Neural progenitor cell (in vitro differentiated cells): ENCODE data around the gene PRPF38A. TPM values are rescaled to one million over a fixed set of nuclear protein-coding genes. Genes with fewer than 3 reads are reported as not detected.

Experiments used
- DNase-seq: peaks from one replicate; pipeline ENCODE4 v3.0.0-alpha.2; 2016; ENCODE audit warnings: low spot score
- H2AFZ ChIP-seq: fragments of 200-600 bp; sonication (generic); replicated peaks from 2 replicates; pipeline ENCODE4 v1.6.1; 2016; ENCODE audit warnings: antibody characterized with exemption
- H3F3A ChIP-seq: fragments of 200-600 bp; sonication (generic); 2 replicates; pipeline ENCODE4 v1.6.1; 2016; ENCODE audit warnings: antibody characterized with exemption, low read depth
- H3K27ac ChIP-seq: fragments of 200-600 bp; sonication (generic); 2 replicates; pipeline ENCODE4 v1.5.1; 2016; ENCODE audit warnings: mild to moderate bottlenecking
- H3K27me3 ChIP-seq: fragments of 200-600 bp; sonication (generic); 2 replicates; pipeline ENCODE4 v1.6.1; 2016; ENCODE audit warnings: mild to moderate bottlenecking, moderate library complexity
- H3K36me3 ChIP-seq: fragments of 200-600 bp; sonication (generic); 2 replicates; pipeline ENCODE4 v1.5.1; 2016
- H3K4me1 ChIP-seq: fragments of 200-600 bp; sonication (generic); 2 replicates; pipeline ENCODE4 v1.6.1; 2016; ENCODE audit warnings: mixed run types
- H3K4me2 ChIP-seq: fragments of 200-600 bp; sonication (generic); 2 replicates; pipeline ENCODE4 v1.6.1; 2016
- H3K4me3 ChIP-seq: fragments of 200-600 bp; sonication (generic); 2 replicates; pipeline ENCODE4 v1.5.1; 2016
- H3K79me2 ChIP-seq: fragments of 200-600 bp; sonication (generic); 2 replicates; pipeline ENCODE4 v1.6.1; 2016; ENCODE audit warnings: low read depth
- H3K9ac ChIP-seq: fragments of 200-600 bp; sonication (generic); 2 replicates; pipeline ENCODE4 v1.6.1; 2016
- H3K9me3 ChIP-seq: fragments of 200-600 bp; sonication (generic); 2 replicates; pipeline ENCODE4 v1.5.1; 2016; ENCODE audit warnings: low read depth
- H4K20me1 ChIP-seq: fragments of 200-600 bp; sonication (generic); 2 replicates; pipeline ENCODE4 v1.6.1; 2016; ENCODE audit warnings: low read depth
- H3K27ac Mint-ChIP-seq: 3 replicates; pipeline ENCODE4 v1.8.0; 2021; ENCODE audit warnings: mixed read lengths
- H3K27me3 Mint-ChIP-seq: 2 replicates; pipeline ENCODE4 v1.8.0; 2022; ENCODE audit warnings: low read depth, mild to moderate bottlenecking, inconsistent platforms, moderate library complexity, mixed read lengths; ENCODE audit not compliant: insufficient read depth
- H3K36me3 Mint-ChIP-seq: 3 replicates; pipeline ENCODE4 v1.8.0; 2021; ENCODE audit warnings: mixed read lengths
- H3K4me1 Mint-ChIP-seq: 3 replicates; pipeline ENCODE4 v1.8.0; 2021; ENCODE audit warnings: mixed read lengths
- H3K4me3 Mint-ChIP-seq: 3 replicates; pipeline ENCODE4 v1.8.0; 2021; ENCODE audit warnings: mild to moderate bottlenecking, moderate library complexity, mixed read lengths
- H3K9me3 Mint-ChIP-seq: 3 replicates; pipeline ENCODE4 v1.8.0; 2020; ENCODE audit warnings: mixed read lengths
- EZH2 ChIP-seq: fragments of 200-600 bp; sonication (generic); IDR thresholded peaks from 2 replicates; pipeline ENCODE4 v1.6.1; 2017; ENCODE audit warnings: antibody characterized with exemption, mild to moderate bottlenecking, moderate library complexity
- EZH2phosphoT487 ChIP-seq: fragments of 200-600 bp; sonication (generic); IDR thresholded peaks from 2 replicates; pipeline ENCODE4 v1.6.1; 2017; ENCODE audit warnings: antibody characterized with exemption
- total RNA-seq: library from RNA; depleted of rRNA; stranded (reverse); fragments of >200 nt; gene quantifications from 2 replicates; pipeline ENCODE4 v1.2.3, GENCODE V29; 2015; ENCODE audit warnings: low replicate concordance
- TF ChIP-seq, protein P1 (sequence below): fragments of 200-600 bp; sonication (generic); IDR thresholded peaks from 2 replicates; pipeline ENCODE4 v1.5.1; 2017; ENCODE audit warnings: antibody characterized with exemption, mild to moderate bottlenecking

The PRPF38A gene, protein sequence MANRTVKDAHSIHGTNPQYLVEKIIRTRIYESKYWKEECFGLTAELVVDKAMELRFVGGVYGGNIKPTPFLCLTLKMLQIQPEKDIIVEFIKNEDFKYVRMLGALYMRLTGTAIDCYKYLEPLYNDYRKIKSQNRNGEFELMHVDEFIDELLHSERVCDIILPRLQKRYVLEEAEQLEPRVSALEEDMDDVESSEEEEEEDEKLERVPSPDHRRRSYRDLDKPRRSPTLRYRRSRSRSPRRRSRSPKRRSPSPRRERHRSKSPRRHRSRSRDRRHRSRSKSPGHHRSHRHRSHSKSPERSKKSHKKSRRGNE
- 37.4 and 45.9 TPM in 2 replicates for total RNA-seq

DNA sequence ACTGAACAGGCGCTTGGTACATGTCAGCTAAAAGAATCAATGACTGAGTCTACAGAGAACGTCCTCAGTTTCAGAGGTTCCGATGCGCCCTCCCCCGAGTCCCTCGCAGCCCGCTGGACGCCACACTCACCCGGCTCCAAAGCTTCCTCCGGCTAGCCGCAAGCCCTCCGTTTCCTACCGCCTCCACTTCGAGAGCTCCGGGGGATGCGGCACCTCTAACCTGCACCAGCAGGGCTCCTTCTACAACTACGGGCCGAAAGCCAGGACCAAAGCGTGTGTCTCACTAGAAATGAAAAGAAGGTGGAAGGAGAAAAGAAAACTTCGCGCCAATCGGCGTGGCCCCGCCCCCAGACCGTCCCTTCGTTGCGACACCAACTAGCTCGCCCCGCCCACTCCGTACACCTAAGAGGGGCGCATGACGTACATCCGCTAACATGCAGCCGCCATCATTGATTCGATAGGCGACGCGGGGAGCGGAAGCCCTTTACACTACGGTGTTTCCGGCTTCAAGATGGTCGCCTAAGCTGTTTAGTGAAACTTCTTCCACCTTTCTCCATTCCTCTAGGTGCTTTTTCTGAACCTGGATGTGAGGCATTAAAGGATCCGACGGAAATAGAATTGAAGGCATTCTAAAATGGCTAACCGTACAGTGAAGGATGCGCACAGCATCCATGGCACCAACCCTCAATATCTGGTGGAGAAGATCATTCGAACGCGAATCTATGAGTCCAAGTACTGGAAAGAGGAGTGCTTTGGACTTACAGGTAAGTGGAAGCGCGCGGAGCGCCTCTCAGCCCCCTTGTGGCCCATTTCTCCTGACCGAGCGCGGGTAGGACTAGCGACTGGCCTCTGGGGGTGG lies at the start of gene PRPF38A, which contains the start of gene ORC1:
TSS of gene PRPF38A (plus strand) at position 487 of the 859 bp plus-strand sequence. CDS start at position 635, 148 bp downstream.
TSS of gene ORC1 (minus strand) at position 308 of the 859 bp plus-strand sequence. CDS start 2,200 bp downstream, outside the sequence.
- H3K27me3 Mint-ChIP-seq, result peaks cover 2% of the 10 kb centered on the region
- peaks cover 28% of the 10 kb centered on the region for H3K36me3 Mint-ChIP-seq
- Histone ChIP-seq H3K27me3 (no peaks in the 10 kb centered on the region), H3K27ac (peak within 1 kb of the TSS; percentile 92), H3K79me2 (peaks cover 84% of the 10 kb centered on the region), H4K20me1 (peaks cover 13% of the 10 kb centered on the region), H3K36me3 (peaks cover 14% of the 10 kb centered on the region), H3K4me2 (peak within 1 kb of the TSS; percentile 95), H3K9me3 (no peaks in the 10 kb centered on the region), H2AFZ (peak within 1 kb of the TSS; percentile 96), H3K4me1 (peaks cover 23% of the 10 kb centered on the region), H3K4me3 (peak within 1 kb of the TSS; percentile 84), H3K9ac (peak within 1 kb of the TSS; percentile 92), H3F3A (peaks cover 8% of the 10 kb centered on the region)
- TF ChIP-seq EZH2phosphoT487 (no peak), EZH2 (no peak)
- TF ChIP-seq, protein P1, sequence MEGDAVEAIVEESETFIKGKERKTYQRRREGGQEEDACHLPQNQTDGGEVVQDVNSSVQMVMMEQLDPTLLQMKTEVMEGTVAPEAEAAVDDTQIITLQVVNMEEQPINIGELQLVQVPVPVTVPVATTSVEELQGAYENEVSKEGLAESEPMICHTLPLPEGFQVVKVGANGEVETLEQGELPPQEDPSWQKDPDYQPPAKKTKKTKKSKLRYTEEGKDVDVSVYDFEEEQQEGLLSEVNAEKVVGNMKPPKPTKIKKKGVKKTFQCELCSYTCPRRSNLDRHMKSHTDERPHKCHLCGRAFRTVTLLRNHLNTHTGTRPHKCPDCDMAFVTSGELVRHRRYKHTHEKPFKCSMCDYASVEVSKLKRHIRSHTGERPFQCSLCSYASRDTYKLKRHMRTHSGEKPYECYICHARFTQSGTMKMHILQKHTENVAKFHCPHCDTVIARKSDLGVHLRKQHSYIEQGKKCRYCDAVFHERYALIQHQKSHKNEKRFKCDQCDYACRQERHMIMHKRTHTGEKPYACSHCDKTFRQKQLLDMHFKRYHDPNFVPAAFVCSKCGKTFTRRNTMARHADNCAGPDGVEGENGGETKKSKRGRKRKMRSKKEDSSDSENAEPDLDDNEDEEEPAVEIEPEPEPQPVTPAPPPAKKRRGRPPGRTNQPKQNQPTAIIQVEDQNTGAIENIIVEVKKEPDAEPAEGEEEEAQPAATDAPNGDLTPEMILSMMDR, result peak; percentile 60
- peak; percentile 100 for DNase-seq
- H3K4me1 Mint-ChIP-seq, result peaks cover 30% of the 10 kb centered on the region
- peak within 1 kb of the TSS; percentile 100 for H3K4me3 Mint-ChIP-seq
- H3K27ac Mint-ChIP-seq, result peak within 1 kb of the TSS; percentile 98
- H3K9me3 Mint-ChIP-seq, result no peaks in the 10 kb centered on the region

DNA sequence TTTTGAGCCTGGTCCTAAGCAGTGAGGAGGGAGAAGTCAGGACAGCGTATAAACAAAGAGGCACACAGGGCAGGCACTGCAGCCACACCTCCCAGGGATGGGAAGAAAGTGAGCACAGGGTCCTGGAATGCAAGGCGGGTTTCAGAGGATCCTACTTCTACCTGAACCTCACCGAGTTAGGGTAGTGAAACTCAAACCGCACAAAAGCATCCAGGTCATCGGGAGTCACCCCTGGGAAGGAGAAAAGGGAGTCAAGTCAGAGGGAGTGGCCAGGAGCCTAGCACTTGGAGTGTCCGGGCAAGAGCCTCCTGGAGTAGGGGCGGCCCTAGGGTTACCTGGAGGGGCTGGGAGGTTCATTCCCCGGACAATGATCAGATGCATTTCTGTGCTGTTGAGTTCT lies 49.0 kb upstream of the PRPF38A start:
- no peaks in the 10 kb centered on the region for H3K36me3 ChIP-seq
- H3K27ac Mint-ChIP-seq, result no peak overlapping the region
- peaks cover 41% of the 10 kb centered on the region for H3K36me3 Mint-ChIP-seq

DNA sequence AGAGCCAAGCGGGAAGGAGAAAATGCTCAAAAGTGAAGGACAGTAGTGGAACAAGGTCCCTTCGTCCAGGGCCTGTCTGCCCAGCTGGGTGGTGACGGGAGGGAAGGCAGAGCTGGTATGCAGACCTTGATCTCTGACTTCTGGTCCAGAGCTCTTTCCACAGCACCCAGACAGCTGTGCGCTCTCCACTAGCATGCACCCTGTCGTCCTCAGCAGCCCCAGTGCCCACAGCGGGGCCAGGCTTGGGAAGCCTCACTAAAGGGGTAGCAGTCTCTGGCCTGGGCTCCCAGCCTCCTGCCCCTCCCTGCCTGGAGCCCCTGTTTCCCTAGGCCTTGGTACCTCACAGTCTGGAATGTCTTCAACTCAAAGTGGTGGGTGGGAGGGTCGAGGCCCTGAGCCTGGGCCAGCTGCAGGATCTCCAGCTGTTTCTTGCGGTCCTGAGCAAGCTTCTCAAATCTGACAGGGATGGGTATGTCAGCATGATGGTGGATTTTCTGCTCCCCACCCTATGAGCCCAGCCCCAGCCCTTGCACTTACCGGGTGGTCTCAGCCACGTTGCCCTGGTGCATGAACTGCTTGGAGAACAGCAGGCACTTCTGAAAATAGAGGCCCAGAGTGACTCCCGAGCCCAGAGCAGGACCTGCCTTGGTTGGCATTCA lies 48.4 kb upstream of the PRPF38A start:
- peak overlapping the region; percentile 55 for H3K4me3 Mint-ChIP-seq
- H3K36me3 ChIP-seq, result no peaks in the 10 kb centered on the region
- H3F3A ChIP-seq, result peaks cover 16% of the 10 kb centered on the region
- no peak overlapping the region for H3K4me3 ChIP-seq
- H3K4me1 ChIP-seq, result peaks cover 11% of the 10 kb centered on the region
- TF ChIP-seq EZH2, result no peak
- TF ChIP-seq, protein P1, result no peak
- TF ChIP-seq EZH2phosphoT487, result no peak
- no peaks in the 10 kb centered on the region for H3K79me2 ChIP-seq
- H3K27me3 Mint-ChIP-seq, result peaks cover 13% of the 10 kb centered on the region
- no peak for DNase-seq
- no peak overlapping the region for H3K9ac ChIP-seq
- H3K9me3 Mint-ChIP-seq, result no peaks in the 10 kb centered on the region
- no peak overlapping the region for H2AFZ ChIP-seq
- H3K27ac Mint-ChIP-seq, result no peak overlapping the region
- H4K20me1 ChIP-seq, result no peaks in the 10 kb centered on the region
- H3K4me2 ChIP-seq, result no peak overlapping the region
- no peaks in the 10 kb centered on the region for H3K27me3 ChIP-seq
- H3K27ac ChIP-seq, result no peak overlapping the region
- peaks cover 5% of the 10 kb centered on the region for H3K4me1 Mint-ChIP-seq
- H3K36me3 Mint-ChIP-seq, result peaks cover 41% of the 10 kb centered on the region
- H3K9me3 ChIP-seq, result no peaks in the 10 kb centered on the region

More for the DNA sequence above, 49.0 kb upstream of the PRPF38A start:
- TF ChIP-seq EZH2phosphoT487 (no peak), EZH2 (no peak)
- TF ChIP-seq, protein P1, result no peak
- no peak overlapping the region for H3K27ac ChIP-seq
- H3K79me2 ChIP-seq, result no peaks in the 10 kb centered on the region
- peaks cover 11% of the 10 kb centered on the region for H3K4me1 Mint-ChIP-seq
- peaks cover 21% of the 10 kb centered on the region for H3F3A ChIP-seq
- no peak overlapping the region for H3K4me3 ChIP-seq
- H2AFZ ChIP-seq, result no peak overlapping the region
- H3K9me3 ChIP-seq, result no peaks in the 10 kb centered on the region
- H3K27me3 ChIP-seq, result no peaks in the 10 kb centered on the region
- H3K4me3 Mint-ChIP-seq, result peak overlapping the region; percentile 55
- no peaks in the 10 kb centered on the region for H3K9me3 Mint-ChIP-seq
- H3K27me3 Mint-ChIP-seq, result peaks cover 13% of the 10 kb centered on the region
- H3K4me2 ChIP-seq, result no peak overlapping the region
- DNase-seq, result no peak
- no peak overlapping the region for H3K9ac ChIP-seq
- H4K20me1 ChIP-seq, result no peaks in the 10 kb centered on the region
- H3K4me1 ChIP-seq, result peaks cover 16% of the 10 kb centered on the region
